Thyroid gland (tissue), 4 donors: Measurements from ENCODE around the gene SLC25A11. TPM values are rescaled to one million over a fixed set of nuclear protein-coding genes. Genes with fewer than 3 reads are reported as not detected.
A peak's percentile ranks its signal among the peaks of the same experiment; 100 is the strongest.

Experiments
- DNase-seq, 2 donors: peaks; one replicate each; pipeline ENCODE4 v3.0.0-alpha.2; 2019
- H3K27ac ChIP-seq, 3 donors: fragments of 200-600 bp; sonication (generic); 1 replicate in 2 of 3; 2 replicates in 1 of 3; pipeline ENCODE4 v1.5.1; 2016 to 2019; ENCODE audit warnings: mild to moderate bottlenecking in 1 of 3, moderate library complexity in 1 of 3
- H3K27me3 ChIP-seq: fragments of 200-600 bp; sonication (generic); one replicate; pipeline ENCODE4 v1.5.1; 2019
- H3K36me3 ChIP-seq, 2 donors: fragments of 200-600 bp; sonication (generic); one replicate each; pipeline ENCODE4 v1.5.1; 2016 to 2019
- H3K4me1 ChIP-seq, 2 donors: fragments of 200-600 bp; sonication (generic); one replicate each; pipeline ENCODE4 v1.5.1; 2017 to 2019
- H3K4me3 ChIP-seq, 3 donors: fragments of 200-600 bp; sonication (generic); replicated peaks in 1 of 3; 1 replicate in 2 of 3; 2 replicates in 1 of 3; pipeline ENCODE4 v1.5.1; 2016; ENCODE audit warnings: mild to moderate bottlenecking in 1 of 3
- H3K9me3 ChIP-seq: fragments of 200-600 bp; sonication (generic); one replicate; pipeline ENCODE4 v1.5.1; 2017
- CTCF ChIP-seq, 6 experiments: fragments of 200-600 bp in 3 of 6; fragments of 450-650 bp in 3 of 6; sonication (generic) in 3 of 6; IDR thresholded peaks; one replicate each; pipeline ENCODE4 v1.5.1; 2016 to 2019; ENCODE audit warnings: antibody characterized with exemption in 6 of 6, mild to moderate bottlenecking in 2 of 6, inconsistent platforms in 1 of 6, moderate library complexity in 1 of 6
- POLR2A ChIP-seq, 2 donors: fragments of 450-650 bp; IDR thresholded peaks; one replicate each; pipeline ENCODE4 v1.6.1; 2017; ENCODE audit warnings: antibody characterized with exemption in 2 of 2, mild to moderate bottlenecking in 2 of 2, moderate library complexity in 1 of 2
- WGBS, 2 donors: methylation state at CpG; one replicate each; pipeline ENCODE4 v1.1.5; 2017; 5-methylcytosine and 5-hydroxymethylcytosine counted together
- intact Hi-C: fragments of 100-400 bp; cut with DNase I; formaldehyde crosslinking; loops from one replicate; pipeline ENCODE4 v1.15.1; 2023
- total RNA-seq, 4 donors: library from RNA; depleted of rRNA; stranded (reverse); fragments of >200 nt; gene quantifications; one replicate each; pipeline ENCODE4 v1.2.3, GENCODE V29; 2016

SLC25A11 gene
- total RNA-seq, 4 donors from 2014 or later = 29.3 to 62.4 (median 48.4) TPM

- Histone ChIP-seq H3K27me3 (no peaks in the 10 kb centered on the region), H3K36me3 (peaks cover 20 to 22% of the 10 kb centered on the region in 2 donors), H3K4me1 (peaks cover 20 to 26% of the 10 kb centered on the region in 2 donors), H3K9me3 (no peaks in the 10 kb centered on the region), H3K4me3 (no peak overlapping the region), H3K27ac (peak overlapping the region in 2 of 3 donors; percentile 15 to 93)
- WGBS, 2 donors = 88 to 89% methylated on average over 16 of the region's 16 CpGs
- TF ChIP-seq CTCF (IDR thresholded peaks at IDR 0.05) = no peak
- no peak for TF ChIP-seq POLR2A (IDR thresholded peaks at IDR 0.05)
- DNase-seq = no peak
- intact Hi-C loops = no loop called here
Observed at GRCh38 chr17:4969551-4970173, 29.8 kb upstream of the SLC25A11 start.

- H3K27ac ChIP-seq = peak overlapping the region in 2 of 3 donors; percentile 90 to 93
- peak overlapping the region in 1 of 3 donors; percentile 43 for H3K4me3 ChIP-seq
- WGBS, 2 donors = 64 to 67% methylated on average over 15 of the region's 15 CpGs
- H3K4me1 ChIP-seq = peaks cover 20 to 26% of the 10 kb centered on the region in 2 donors
- intact Hi-C loops = no loop called here
- no peaks in the 10 kb centered on the region for H3K9me3 ChIP-seq
- H3K36me3 ChIP-seq = peaks cover 18 to 20% of the 10 kb centered on the region in 2 donors
- no peaks in the 10 kb centered on the region for H3K27me3 ChIP-seq
- DNase-seq = no peak
- no peak for TF ChIP-seq CTCF (IDR thresholded peaks at IDR 0.05)
Observed at GRCh38 chr17:4969047-4969550, 29.3 kb upstream of the SLC25A11 start.

GRCh38 chr17:4968486-4969046 lies 28.7 kb upstream of the SLC25A11 start:
- Histone ChIP-seq H3K4me1 (peaks cover 20 to 26% of the 10 kb centered on the region in 2 donors), H3K4me3 (peak overlapping the region in 1 of 3 donors; percentile 43), H3K36me3 (peaks cover 16 to 18% of the 10 kb centered on the region in 2 donors), H3K9me3 (no peaks in the 10 kb centered on the region), H3K27me3 (no peaks in the 10 kb centered on the region), H3K27ac (peak overlapping the region; percentile 69 to 93 (median 90))
- DNase-seq = peak; percentile 64 to 67
- TF ChIP-seq CTCF (IDR thresholded peaks at IDR 0.05) (no peak), POLR2A (IDR thresholded peaks at IDR 0.05) (no peak)
- intact Hi-C loops = no loop called here
- WGBS, 2 donors = 24 to 27% methylated on average over 23 of the region's 23 CpGs

GRCh38 chr17:4967539-4968485 lies 28.0 kb upstream of the SLC25A11 start, which contains the start of gene SPAG7:
Gene SPAG7, minus strand, starts transcription at chr17:4967817. Its CDS starts 13 bp downstream, at chr17:4967804.
- intact Hi-C loops = no loop called here
- Histone ChIP-seq H3K9me3 (no peaks in the 10 kb centered on the region), H3K36me3 (peaks cover 11 to 13% of the 10 kb centered on the region in 2 donors), H3K27ac (peak within 1 kb of the TSS; percentile 79 to 93 (median 90)), H3K4me3 (peak within 1 kb of the TSS; percentile 56 to 88 (median 65)), H3K4me1 (peaks cover 20 to 26% of the 10 kb centered on the region in 2 donors), H3K27me3 (no peaks in the 10 kb centered on the region)
- TF ChIP-seq POLR2A (IDR thresholded peaks at IDR 0.05) = peak in 1 of 2 donors; percentile 75
- peak in 1 of 6 experiments; percentile 11 for TF ChIP-seq CTCF (IDR thresholded peaks at IDR 0.05)
- 2 to 3% methylated on average over 40 to 48 of the region's 66 CpGs for WGBS, 2 donors
- peak; percentile 94 for DNase-seq
